HepG2 (cell line): ENCODE data around the gene UBE2L6. TPM values are rescaled to one million over a fixed set of nuclear protein-coding genes. Genes with fewer than 3 reads are reported as not detected.
A peak's percentile ranks its signal among the peaks of the same experiment; 100 is the strongest.

ENCODE experiments used
- ELF1 ChIP-seq: sonication (generic); formaldehyde crosslinking; IDR thresholded peaks from 2 replicates; pipeline ENCODE4 v1.4.0; 2020; ENCODE audit warnings: missing genetic modification reagents
- EP300 ChIP-seq, 3 experiments: sonication (generic) in 1 of 3; formaldehyde crosslinking in 1 of 3; IDR thresholded peaks; 2 replicates each; pipeline versions ENCODE4 v1.5.1 to v1.6.1; 2011 to 2020; ENCODE audit warnings: low read depth in 2 of 3, low read length in 2 of 3, borderline replicate concordance in 1 of 3, improper control_type of control experiment in 1 of 3, mild to moderate bottlenecking in 1 of 3, missing genetic modification reagents in 1 of 3, moderate library complexity in 1 of 3
- PRDM10 ChIP-seq: sonication (generic); formaldehyde crosslinking; IDR thresholded peaks from 2 replicates; pipeline ENCODE4 v1.4.0; 2020; ENCODE audit warnings: low read depth, missing genetic modification reagents
- PRDM15 ChIP-seq: sonication (generic); formaldehyde crosslinking; IDR thresholded peaks from 2 replicates; pipeline ENCODE4 v1.4.0; 2020; ENCODE audit warnings: missing genetic modification reagents
- RAD21 ChIP-seq: fragments of 450-650 bp; formaldehyde crosslinking; IDR thresholded peaks from 2 replicates; pipeline ENCODE4 v1.5.0; 2020; ENCODE audit warnings: mild to moderate bottlenecking
- ZGPAT ChIP-seq: IDR thresholded peaks from 2 replicates; pipeline ENCODE4 v1.6.1; 2016; ENCODE audit warnings: mild to moderate bottlenecking
- ZNF282 ChIP-seq: fragments of 450-650 bp; IDR thresholded peaks from 2 replicates; pipeline ENCODE4 v1.6.1; 2018; ENCODE audit not compliant: partially characterized antibody
- ZNF431 ChIP-seq: sonication (generic); formaldehyde crosslinking; IDR thresholded peaks from 2 replicates; pipeline ENCODE4 v1.9.0; 2022; ENCODE audit warnings: missing genetic modification reagents, low read depth, mild to moderate bottlenecking, borderline replicate concordance
- polyA plus RNA-seq, 8 experiments: library from polyadenylated mRNA; depleted of rRNA in 3 of 8; stranded (reverse) in 7 of 8; unstranded in 1 of 8; fragments of >200 nt; fragmentation: Illumina TruSeq in 4 of 8; extraction: Trizol in 4 of 8; gene quantifications; 2 replicates each; pipeline versions ENCODE4 v1.2.1 to v1.2.3, GENCODE V29; 2011 to 2016; ENCODE audit warnings: low read depth in 4 of 8, missing spikeins in 1 of 8, mixed read lengths in 1 of 8; ENCODE audit not compliant: insufficient read depth in 1 of 8
- total RNA-seq, 5 experiments: library from RNA; depleted of rRNA; stranded (reverse); fragments of >200 nt; fragmentation: Illumina TruSeq; extraction: Trizol; gene quantifications; 2 replicates each; pipeline ENCODE4 v1.2.3, GENCODE V29; 2016; ENCODE audit warnings: low read depth in 1 of 5

Gene UBE2L6
- total and polyA plus RNA-seq, 2 of the 13 experiments (the other 11 are each of a cell fraction or from before 2014, with no cell fraction given) = 30.3 to 30.4 TPM

- TF ChIP-seq PRDM15 (CRISPR knock-in tag) = no peak
- no peak for TF ChIP-seq ZNF282
- 0 out of 2 replicates have a peak, but pooled peaks have one; percentile 36 for TF ChIP-seq PRDM10 (CRISPR knock-in tag)
- TF ChIP-seq ELF1 (CRISPR knock-in tag) = no peak
- TF ChIP-seq ZGPAT (CRISPR knock-in tag) = peak; percentile 52
- TF ChIP-seq ZNF431 (CRISPR knock-in tag) = no peak; the same call in 1 of the 2 replicates
- TF ChIP-seq EP300 (IDR thresholded peaks at IDR 0.05; ENCODE audit: low read depth in 2 of 2, low read length in 2 of 2) = peak in 1 of 2 experiments; percentile 71; a peak in 1 of 4 replicates
- TF ChIP-seq EP300 (CRISPR knock-in tag; IDR thresholded peaks at IDR 0.05; ENCODE audit: borderline replicate concordance) = no peak; the same call in 1 of the 2 replicates
- TF ChIP-seq RAD21 (CRISPR knock-in tag) = no peak
Observed at GRCh38 chr11:57502870-57503269, 64.6 kb downstream of the UBE2L6 start (continued).
